Urinary bladder (tissue), 4 donors: ENCODE data around the gene EOLA2. TPM values are rescaled to one million over a fixed set of nuclear protein-coding genes. Genes with fewer than 3 reads are reported as not detected.
"Not testable (repeated sequence)": the region's sequence is repeated elsewhere in the genome, so short reads cannot be mapped to it uniquely, and the experiment has no call there.

Experiments
- DNase-seq: peaks from one replicate; pipeline ENCODE4 v3.0.0-alpha.2; 2015; ENCODE audit errors: extremely low spot score
- H3K27ac ChIP-seq: one replicate; pipeline ENCODE4 v1.5.1; 2013; ENCODE audit warnings: low read depth, mild to moderate bottlenecking, moderate library complexity
- H3K36me3 ChIP-seq: one replicate; pipeline ENCODE4 v1.6.1; 2013; ENCODE audit warnings: mild to moderate bottlenecking, moderate library complexity; ENCODE audit not compliant: insufficient read depth
- H3K4me1 ChIP-seq: one replicate; pipeline ENCODE4 v1.6.1; 2013; ENCODE audit warnings: mild to moderate bottlenecking, moderate library complexity; ENCODE audit not compliant: insufficient read depth
- H3K4me3 ChIP-seq: one replicate; pipeline ENCODE4 v1.5.1; 2013; ENCODE audit warnings: low read depth, low read length
- whole genome bisulfite sequencing: extraction: QIAGEN DNeasy Blood & Tissue Kit; methylation state at CpG from one replicate; pipeline ENCODE4 v1.1.7; 2013; 5-methylcytosine and 5-hydroxymethylcytosine counted together
- polyA plus RNA-seq: library from polyadenylated mRNA; stranded (reverse); fragments of 200-250 nt; gene quantifications from one replicate; pipeline ENCODE4 v1.2.3, GENCODE V29; 2013
- total RNA-seq: library from RNA; depleted of rRNA; stranded (reverse); fragments of >200 nt; gene quantifications from one replicate; pipeline ENCODE4 v1.2.3, GENCODE V29; 2014
- donor health status: healthy with polysubstance abuse.
- donor health status: healthy.

Gene EOLA2
- total and polyA plus RNA-seq, 2 donors, result 11.2 to 30.1 TPM

DNA sequence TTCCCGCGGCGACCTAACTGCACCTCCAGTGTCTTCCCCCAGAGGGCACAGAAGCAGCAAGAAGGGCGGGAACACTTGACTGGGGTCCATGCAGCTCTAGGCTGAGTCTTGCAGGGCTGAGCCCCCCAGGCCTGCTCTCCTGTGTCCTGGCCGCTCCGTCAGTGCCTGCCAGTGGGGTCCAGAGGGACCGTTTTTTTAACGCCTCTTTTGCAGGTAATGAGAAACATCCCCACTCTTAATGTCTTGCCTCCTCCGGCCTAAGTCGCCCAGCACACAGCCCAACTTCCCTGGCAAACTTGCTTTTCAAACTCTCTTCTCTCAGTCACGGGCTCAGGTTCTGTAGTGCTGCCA lies 2.4 kb upstream of the EOLA2 start:
- H3K4me1 ChIP-seq, DNase-seq, H3K36me3 ChIP-seq, H3K27ac ChIP-seq, H3K4me3 ChIP-seq: not testable (repeated sequence)
- 6% methylated on average over 10 of the region's 11 CpGs for WGBS

DNA sequence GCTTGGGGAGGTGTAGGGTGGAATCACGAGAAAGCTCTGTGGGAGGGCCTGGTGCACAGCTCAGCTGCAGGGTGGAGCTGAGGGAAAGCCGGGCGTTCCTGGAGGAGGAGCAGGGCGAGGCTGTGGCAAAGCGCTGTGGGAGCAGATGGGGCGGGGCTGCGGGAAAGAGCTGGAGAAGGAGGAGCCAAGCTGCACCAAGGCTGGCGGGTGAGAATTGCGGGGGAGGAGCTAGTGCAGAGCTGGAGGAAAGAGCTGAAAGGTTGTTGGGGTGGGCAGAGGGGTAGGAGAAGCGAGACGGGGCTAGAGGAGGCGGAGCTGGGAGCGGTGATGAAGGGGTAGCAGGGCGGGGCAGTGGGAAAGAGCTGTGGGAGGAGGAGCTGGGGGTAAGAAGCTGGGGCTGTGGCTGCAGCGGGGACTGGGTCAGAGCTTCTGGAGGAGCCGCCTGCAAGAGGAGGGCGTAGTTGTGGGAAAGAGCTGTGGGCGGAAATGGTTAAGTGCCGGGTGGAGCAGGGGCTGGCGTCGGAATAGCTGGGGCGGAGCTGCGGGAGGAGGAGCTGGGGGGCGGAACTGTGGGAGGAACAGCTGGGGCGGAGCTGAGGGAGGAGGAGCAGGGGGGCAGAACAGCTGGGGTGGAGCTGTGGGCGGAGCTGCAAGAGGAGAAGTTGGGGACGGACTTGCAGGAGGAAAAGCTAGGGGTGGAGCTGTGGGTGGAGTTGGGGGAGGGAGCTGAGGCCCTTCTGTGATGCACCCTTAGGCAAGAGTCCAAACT lies 1.8 kb upstream of the EOLA2 start:
- peak overlapping the region; percentile 26 for H3K4me3 ChIP-seq
- peak overlapping the region; percentile 95 for H3K27ac ChIP-seq
- under 1% methylated on average over 27 of the region's 27 CpGs for WGBS
- H3K4me1 ChIP-seq, result no peaks in the 10 kb centered on the region
- no peaks in the 10 kb centered on the region for H3K36me3 ChIP-seq
- DNase-seq, result peak; percentile 86

DNA sequence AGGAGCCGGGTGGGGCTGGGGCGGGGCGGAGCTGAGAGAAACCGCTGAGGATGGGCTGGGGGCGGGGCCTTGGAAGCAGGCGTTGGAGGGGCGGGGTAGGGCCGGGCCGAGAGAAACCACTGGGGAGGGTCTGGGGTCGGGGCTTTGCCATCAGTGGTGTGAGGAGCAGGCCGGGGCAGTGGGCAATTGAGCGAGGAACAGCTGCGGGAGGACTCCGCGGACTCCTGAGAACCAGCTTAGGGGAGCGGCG lies 1.3 kb upstream of the EOLA2 start:
- no peaks in the 10 kb centered on the region for H3K4me1 ChIP-seq
- under 1% methylated on average over 17 of the region's 17 CpGs for WGBS
- H3K4me3 ChIP-seq, result peak overlapping the region; percentile 26
- H3K36me3 ChIP-seq, result no peaks in the 10 kb centered on the region
- DNase-seq, result no peak
- H3K27ac ChIP-seq, result peak overlapping the region; percentile 95

DNA sequence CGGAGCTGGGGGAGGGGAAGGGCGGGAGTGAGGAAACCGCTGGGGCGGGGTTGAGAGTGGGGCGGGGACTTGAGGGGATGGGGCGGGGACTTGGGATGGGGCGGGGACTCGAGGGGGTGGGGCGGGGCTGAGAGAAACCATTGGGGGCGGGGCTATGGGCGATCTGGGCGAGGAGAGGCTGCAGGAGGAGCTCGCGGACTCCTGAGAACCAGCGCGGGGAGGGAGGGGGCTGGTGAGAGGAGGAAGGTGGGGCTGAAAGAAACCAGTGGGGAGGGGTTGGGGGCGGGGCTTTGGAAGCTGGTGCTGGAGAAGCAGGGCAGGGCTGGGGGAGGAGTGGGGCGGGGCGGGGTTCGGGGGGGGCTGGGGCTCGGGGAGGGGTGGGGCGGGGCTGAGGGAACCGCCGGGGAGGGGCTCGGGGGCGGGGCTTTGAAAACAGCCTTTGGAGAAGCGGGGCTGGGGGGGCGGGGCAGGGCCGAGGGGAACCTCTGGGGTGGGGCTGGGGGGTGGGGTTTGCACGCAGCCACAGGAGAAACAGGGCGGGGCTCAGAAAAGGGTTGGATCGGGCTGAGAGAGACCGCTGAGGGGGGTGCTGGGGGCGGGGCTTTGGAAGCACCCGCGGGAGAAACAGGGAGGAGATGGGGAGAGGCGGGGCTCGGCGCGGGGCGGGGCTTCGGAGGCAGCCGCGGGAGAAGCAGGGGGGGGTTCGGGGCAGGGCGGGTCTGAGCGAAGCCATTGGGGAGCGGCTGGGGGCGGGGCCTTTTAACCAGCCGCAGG lies 777 bp upstream of the EOLA2 start:
- Histone ChIP-seq H3K4me1 (no peaks in the 10 kb centered on the region), H3K4me3 (peak overlapping the region; percentile 26), H3K36me3 (no peaks in the 10 kb centered on the region), H3K27ac (peak overlapping the region; percentile 38)
- 3% methylated on average over 36 of the region's 50 CpGs for WGBS
- DNase-seq, result peak; percentile 81

DNA sequence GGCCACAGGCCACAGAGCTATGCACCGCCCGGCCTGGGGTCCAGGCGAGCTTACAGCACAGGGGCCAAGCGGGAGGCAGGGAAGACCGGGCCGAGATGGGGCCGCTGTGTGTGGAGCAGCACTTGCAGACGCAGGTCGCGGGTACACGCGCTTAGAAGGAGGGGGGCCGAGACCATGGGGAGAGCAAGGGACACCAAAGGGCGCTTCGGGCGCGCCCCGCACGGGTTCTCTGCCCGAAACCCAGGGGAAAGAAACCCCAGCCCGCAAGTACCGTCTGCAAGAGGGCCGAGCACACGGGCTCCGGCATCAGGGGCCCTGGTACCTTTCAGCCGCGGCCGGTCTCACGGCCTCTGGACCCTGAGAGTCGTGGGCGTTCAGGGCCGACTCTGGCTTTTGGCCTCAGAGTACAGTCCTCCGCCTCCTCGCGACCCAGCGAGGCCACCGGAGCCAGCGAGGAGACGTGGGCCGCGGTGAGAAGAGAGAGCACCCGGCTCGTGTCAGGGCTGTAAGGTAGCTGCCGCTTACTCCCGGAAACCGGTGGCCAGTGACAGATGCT lies 342 bp downstream of the EOLA2 start:
- Histone ChIP-seq H3K4me3 (peak overlapping the region; percentile 71), H3K4me1 (no peaks in the 10 kb centered on the region), H3K27ac (peak overlapping the region; percentile 85), H3K36me3 (no peaks in the 10 kb centered on the region)
- no peak for DNase-seq
- WGBS, result under 1% methylated on average over 46 of the region's 46 CpGs

DNA sequence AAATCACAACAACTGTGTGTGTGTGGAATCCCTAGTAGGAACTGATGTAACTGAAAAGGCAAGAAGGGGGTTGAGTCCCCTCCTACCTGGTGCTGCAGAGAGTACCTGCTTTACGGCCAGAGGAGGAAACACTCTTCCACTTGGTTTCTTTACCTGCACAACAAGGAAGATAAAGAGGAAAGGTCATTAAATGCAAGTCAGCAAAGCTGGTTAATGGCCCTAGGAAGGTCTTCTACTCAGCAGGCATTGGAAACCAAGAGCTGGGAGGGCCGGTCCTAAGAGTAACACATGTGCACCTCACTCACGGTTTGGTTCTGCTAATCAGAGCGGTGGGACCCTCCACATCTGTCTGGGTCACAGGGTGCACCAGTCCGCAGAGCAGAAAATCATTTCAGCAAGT lies 963 bp downstream of the EOLA2 start:
- peak overlapping the region; percentile 71 for H3K4me3 ChIP-seq
- WGBS, result 45% methylated on average over 5 of the region's 5 CpGs
- H3K4me1 ChIP-seq, H3K36me3 ChIP-seq, DNase-seq, H3K27ac ChIP-seq: not testable (repeated sequence)

DNA sequence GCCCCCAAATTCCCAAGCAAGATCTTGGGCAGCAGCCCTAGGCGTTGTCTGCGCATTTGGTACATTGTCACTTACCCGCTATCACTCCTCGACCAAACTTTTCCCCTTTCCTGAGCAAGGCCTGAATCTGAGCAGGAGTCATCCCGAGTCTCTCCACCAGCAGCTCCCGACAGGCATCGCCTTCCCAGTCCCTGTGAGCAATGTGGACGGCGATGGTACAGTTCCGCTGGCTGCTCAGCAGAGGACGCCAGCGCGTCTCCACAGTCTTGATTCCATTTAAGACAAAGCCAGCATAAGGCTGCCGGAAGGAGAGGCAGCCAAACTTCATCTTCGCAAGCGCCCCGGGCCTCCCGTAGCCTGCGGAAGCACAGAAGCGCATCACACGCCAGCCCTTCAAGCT lies 4.7 kb downstream of the EOLA2 start:
- 82% methylated on average over 10 of the region's 21 CpGs for WGBS
- DNase-seq, H3K4me3 ChIP-seq, H3K27ac ChIP-seq, H3K36me3 ChIP-seq, H3K4me1 ChIP-seq: not testable (repeated sequence)

DNA sequence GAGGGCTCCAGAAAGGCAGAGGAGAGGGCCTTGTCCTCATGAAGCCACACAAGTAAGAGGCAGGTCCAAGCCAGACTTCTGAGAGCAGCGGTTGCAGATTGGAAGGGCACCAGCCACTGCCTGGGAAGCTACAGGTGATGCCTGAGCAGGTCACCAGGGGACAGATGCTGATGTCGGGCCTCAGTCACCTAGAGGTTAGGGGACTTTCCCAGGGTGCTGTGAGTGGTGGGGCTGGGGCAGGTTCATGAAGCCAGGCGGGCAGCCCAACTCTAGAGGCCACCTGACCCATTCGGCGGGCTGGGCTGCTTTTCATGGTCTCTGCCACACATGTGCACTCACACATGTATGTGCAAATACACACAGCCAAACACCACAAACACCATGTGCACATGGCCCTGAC lies 5.3 kb downstream of the EOLA2 start:
- not testable (repeated sequence) for DNase-seq, H3K4me3 ChIP-seq, H3K4me1 ChIP-seq, H3K27ac ChIP-seq, H3K36me3 ChIP-seq
- 90% methylated on average over 1 of the region's 5 CpGs for WGBS

DNA sequence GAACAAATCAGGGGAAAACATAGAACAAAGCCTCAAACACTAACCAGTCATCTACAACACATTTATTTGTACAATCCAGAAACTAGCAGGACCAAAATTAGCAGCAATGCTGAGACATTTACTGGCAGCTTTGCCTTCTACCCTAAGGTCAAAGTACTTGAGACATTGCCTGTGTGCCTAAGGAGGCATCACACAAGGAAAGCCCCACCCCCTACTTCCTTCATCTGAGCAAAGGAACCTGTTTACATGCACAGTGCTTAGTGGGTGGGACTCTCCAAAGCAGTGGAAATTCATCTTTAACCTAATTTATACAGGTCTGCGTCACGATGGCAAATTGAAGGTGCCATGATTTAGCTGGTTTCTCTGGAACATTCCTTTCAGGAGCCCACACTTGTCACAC lies 6.1 kb downstream of the EOLA2 start:
- 84% methylated on average over 2 of the region's 2 CpGs for WGBS
- H3K36me3 ChIP-seq, H3K4me1 ChIP-seq, H3K27ac ChIP-seq, H3K4me3 ChIP-seq, DNase-seq: not testable (repeated sequence)

DNA sequence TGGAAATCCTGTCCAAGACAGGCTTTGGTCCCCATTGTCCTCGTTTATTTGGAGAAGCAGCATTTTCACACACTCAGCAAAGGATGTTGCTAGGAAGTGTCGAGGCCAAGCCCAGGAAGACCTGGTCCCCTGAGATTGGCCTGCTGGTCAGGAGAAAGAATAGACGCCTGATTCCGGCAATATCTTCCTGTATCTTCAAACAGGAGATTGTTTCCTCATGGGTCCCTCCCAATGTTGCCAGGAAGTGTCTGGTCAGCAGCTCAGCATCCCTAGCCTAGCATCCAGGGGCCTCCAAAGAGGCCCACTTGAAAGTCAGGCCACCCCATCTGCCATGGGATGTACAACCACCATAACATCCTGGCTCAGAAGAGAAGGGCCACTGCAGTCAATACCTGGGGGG lies 6.9 kb downstream of the EOLA2 start:
- H3K4me1 ChIP-seq, DNase-seq, H3K36me3 ChIP-seq, H3K4me3 ChIP-seq, H3K27ac ChIP-seq: not testable (repeated sequence)
- 70% methylated on average over 2 of the region's 4 CpGs for whole genome bisulfite sequencing

DNA sequence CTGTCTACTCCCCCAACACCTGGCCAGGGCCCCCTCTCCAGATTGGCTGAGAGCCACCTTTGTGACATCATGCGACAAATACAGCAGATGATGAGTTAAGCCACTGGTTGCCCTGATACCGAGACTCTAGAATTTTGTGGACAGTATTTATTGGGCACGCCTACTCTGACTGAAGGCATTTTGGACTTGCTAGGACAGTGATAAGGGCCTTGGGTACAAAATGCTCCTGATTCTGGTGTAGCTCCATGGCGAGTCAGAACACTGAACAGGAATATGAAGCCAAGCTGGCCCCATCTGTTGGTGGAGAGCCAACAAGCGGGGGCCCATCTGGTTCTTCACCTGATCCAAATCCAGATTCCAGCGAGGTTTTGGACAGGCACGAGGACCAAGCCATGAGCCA lies 8.9 kb downstream of the EOLA2 start, which contains the start of gene HSFX4:
HSFX4 (plus strand) TSS at position 174 of the 400 bp plus-strand sequence; CDS start at position 246, 72 bp downstream.
- not testable (repeated sequence) for DNase-seq, H3K4me1 ChIP-seq, H3K4me3 ChIP-seq, H3K27ac ChIP-seq, H3K36me3 ChIP-seq
- 100% methylated on average over 1 of the region's 7 CpGs for WGBS

DNA sequence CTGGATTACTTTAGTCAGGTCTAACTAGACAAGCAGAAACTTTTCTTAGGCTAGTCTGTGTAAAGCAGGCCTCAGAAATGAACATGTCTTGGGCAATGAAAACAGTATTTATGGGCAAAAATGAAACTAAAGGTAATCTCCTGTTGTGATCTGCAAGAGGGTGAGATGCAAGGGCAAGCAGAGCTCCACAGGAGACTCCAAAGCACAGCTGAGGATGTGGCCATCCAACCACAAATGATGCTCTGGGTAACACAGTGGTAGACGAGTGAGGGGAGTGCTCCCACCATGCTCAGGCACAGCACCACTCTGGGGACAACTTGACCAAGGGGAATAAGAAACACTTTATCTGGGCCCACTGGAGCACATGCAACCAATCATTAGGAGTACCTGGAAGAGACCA lies 9.7 kb downstream of the EOLA2 start:
- H3K36me3 ChIP-seq, H3K27ac ChIP-seq, H3K4me3 ChIP-seq, H3K4me1 ChIP-seq, DNase-seq: not testable (repeated sequence)
- WGBS, result 94% methylated on average over 1 of the region's 1 CpG

DNA sequence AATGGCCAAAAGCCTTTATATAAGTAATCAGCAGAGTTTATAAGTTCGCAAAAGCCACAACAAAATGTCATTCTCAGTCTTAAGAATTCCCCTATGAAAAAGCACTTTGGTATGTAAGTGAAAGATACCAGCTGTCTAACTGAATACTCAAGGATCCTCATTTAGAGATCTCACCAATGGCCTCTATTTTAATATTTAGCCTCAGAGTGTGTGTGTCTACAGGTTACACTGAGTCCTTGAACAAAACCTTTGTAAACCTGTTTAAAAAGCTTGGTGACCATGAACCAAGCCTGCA lies 10.4 kb downstream of the EOLA2 start:
- H3K4me3 ChIP-seq, H3K27ac ChIP-seq, DNase-seq, H3K36me3 ChIP-seq, H3K4me1 ChIP-seq: not testable (repeated sequence)
- no CpG with 5 or more reads among the region's 1 CpG for WGBS

DNA sequence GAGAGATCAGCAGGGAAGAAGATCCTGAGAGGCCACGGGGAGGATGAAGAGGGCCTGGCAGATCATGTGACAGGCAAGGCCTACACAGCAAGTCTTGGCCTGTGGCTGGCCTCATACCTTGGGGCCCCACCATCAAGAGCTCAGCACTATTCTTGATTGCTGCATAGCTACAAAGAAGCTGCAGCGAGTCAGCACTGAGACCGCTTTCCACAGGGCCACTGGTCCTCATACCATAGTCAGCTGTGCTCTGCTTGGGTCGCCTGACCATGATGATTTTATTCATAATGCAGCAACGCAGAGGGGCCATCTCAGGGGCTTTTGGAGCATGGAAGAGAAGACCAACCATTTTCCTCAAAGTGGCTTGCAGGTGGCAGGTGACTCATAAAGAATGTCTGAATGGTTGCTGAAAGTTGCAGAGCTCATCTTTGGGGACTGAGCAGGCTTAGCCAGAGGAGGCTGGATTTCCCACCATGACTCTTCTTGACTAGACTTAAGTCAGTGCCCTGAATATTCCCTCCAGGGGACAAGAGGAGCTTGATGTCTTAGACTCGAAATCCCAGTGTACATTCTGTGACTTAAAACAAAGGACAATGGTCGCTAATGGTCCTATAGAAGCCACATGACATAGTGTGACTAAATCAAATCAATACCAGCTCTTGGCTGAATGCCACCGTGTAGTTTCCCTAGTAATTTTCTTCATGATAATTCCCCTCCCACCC lies 10.9 kb downstream of the EOLA2 start:
- 88% methylated on average over 1 of the region's 8 CpGs for WGBS

More for the DNA sequence above, 10.9 kb downstream of the EOLA2 start:
- not testable (repeated sequence) for H3K4me3 ChIP-seq, H3K27ac ChIP-seq, H3K4me1 ChIP-seq, DNase-seq, H3K36me3 ChIP-seq
